Sigmoid colon (tissue), 4 donors: ENCODE measurements around the gene SLC44A5.

Experiments used
- CTCF ChIP-seq, 4 experiments: fragments of 450-650 bp in 3 of 4; fragments of 200-600 bp in 1 of 4; IDR thresholded peaks; one replicate each; pipeline ENCODE4 v1.5.1; 2016 to 2019; ENCODE audit warnings: antibody characterized with exemption in 4 of 4, mild to moderate bottlenecking in 3 of 4, moderate library complexity in 2 of 4
- POLR2AphosphoS5 ChIP-seq, 4 donors: sonication (generic); formaldehyde crosslinking; IDR thresholded peaks; one replicate each; pipeline ENCODE4 v1.6.1; 2017; ENCODE audit warnings: antibody characterized with exemption in 4 of 4

GRCh38 chr1:75588779-75589475 lies 22.0 kb downstream of the SLC44A5 start:
- TF ChIP-seq CTCF (IDR thresholded peaks at IDR 0.05) (no peak), POLR2AphosphoS5 (IDR thresholded peaks at IDR 0.05) (no peak)
